ENCODE results near the gene MYLK.

GRCh38 chr3:123815981-123816380, 68.2 kb downstream of the MYLK start:
- TF ChIP-seq CTCF (IDR thresholded peaks at IDR 0.05; ENCODE audit: low read depth, low read length, missing input control) (no peak), RXRA (IDR thresholded peaks at IDR 0.05) (no peak), REST (IDR thresholded peaks at IDR 0.05) (no peak), RAD21 (IDR thresholded peaks at IDR 0.05) (no peak), YY1 (IDR thresholded peaks at IDR 0.05) (no peak), MAX (IDR thresholded peaks at IDR 0.05) (no peak)

All from liver (tissue), 3 donors.